A549 (cell line): ENCODE results near the gene DHRS3. TPM values are rescaled to one million over a fixed set of nuclear protein-coding genes. Genes with fewer than 3 reads are reported as not detected.

ENCODE experiments used
- ATAC-seq, 2 experiments: fragments of 200-7000 bp in 1 of 2; fragments of >200 bp in 1 of 2; cut with Nextera tagmentation in 1 of 2; cut with Tn5 transposase in 1 of 2; 3 replicates each; pipeline versions ENCODE4 v1.8.0 to v1.9.1; 2018 to 2020; ENCODE audit warnings: mild to moderate bottlenecking in 1 of 2, moderate library complexity in 1 of 2
- CTCF ChIA-PET: fragments of 300-600 bp; sonication (Branson Sonifier 250); formaldehyde crosslinking; extraction: SDS; loops from one replicate; lab custom pipeline; 2021; ENCODE audit warnings: antibody characterized with exemption, inconsistent platforms; lab: Yijun Ruan, JAX
- POLR2A ChIA-PET: fragments of 350-600 bp; formaldehyde crosslinking; extraction: SDS; loops from one replicate; lab custom pipeline; 2021; ENCODE audit warnings: antibody characterized with exemption, inconsistent platforms; lab: Yijun Ruan, JAX
- DNase-seq, 2 experiments: peaks; one replicate each; pipeline versions ENCODE4 v3.0.0 to v3.0.0-alpha.2; 2011 to 2016; ENCODE audit warnings: low read depth in 1 of 2, low spot score in 1 of 2
- FAIRE-seq: peaks from 2 replicates; lab custom pipeline; 2011; peaks lifted over from hg19 to GRCh38; lab: Jason Lieb, UNC
- H3K27ac ChIP-seq, 2 experiments: fragments of >200 bp; sonication (Bioruptor Twin); formaldehyde crosslinking; 3 replicates each; pipeline ENCODE4 v1.5.1; 2016 to 2017
- H3K4me1 ChIP-seq: fragments of >200 bp; sonication (Bioruptor Twin); formaldehyde crosslinking; 3 replicates; pipeline ENCODE4 v1.6.1; 2016
- H3K4me2 ChIP-seq: fragments of >200 bp; sonication (Bioruptor Twin); formaldehyde crosslinking; 3 replicates; pipeline ENCODE4 v1.6.1; 2016
- H3K4me3 ChIP-seq: fragments of >200 bp; sonication (Bioruptor Twin); formaldehyde crosslinking; 3 replicates; pipeline ENCODE4 v1.5.1; 2016
- H3K9me3 ChIP-seq: fragments of >200 bp; sonication (Bioruptor Twin); formaldehyde crosslinking; 3 replicates; pipeline ENCODE4 v1.6.1; 2016
- CBX8 ChIP-seq: fragments of 200-600 bp; sonication (generic); IDR thresholded peaks from 2 replicates; pipeline ENCODE4 v1.6.1; 2016
- CHD2 ChIP-seq: fragments of 150-350 bp; IDR thresholded peaks from 2 replicates; pipeline ENCODE4 v1.6.1; 2014; ENCODE audit warnings: low read length; ENCODE audit not compliant: partially characterized antibody
- EP300 ChIP-seq, 2 experiments: fragments of >200 bp; sonication (Bioruptor Twin); formaldehyde crosslinking; IDR thresholded peaks; 2 replicates in 1 of 2; 3 replicates in 1 of 2; pipeline ENCODE4 v1.6.1; 2016 to 2017
- ESRRA ChIP-seq: fragments of 150-350 bp; IDR thresholded peaks from 2 replicates; pipeline ENCODE4 v1.6.1; 2014; ENCODE audit warnings: mild to moderate bottlenecking, low read length, borderline replicate concordance
- GATA3 ChIP-seq: IDR thresholded peaks from 2 replicates; pipeline ENCODE4 v1.6.1; 2012; ENCODE audit warnings: borderline replicate concordance
- HDAC2 ChIP-seq: fragments of 200-600 bp; sonication (generic); IDR thresholded peaks from 2 replicates; pipeline ENCODE4 v1.6.1; 2016
- HEYL ChIP-seq: fragments of 250-450 bp; sonication (Bioruptor Pico); IDR thresholded peaks from 2 replicates; pipeline ENCODE4 v1.8.0; 2021; ENCODE audit warnings: mild to moderate bottlenecking, moderate library complexity
- HOXA7 ChIP-seq: fragments of 250-450 bp; sonication (Bioruptor Pico); IDR thresholded peaks from 2 replicates; pipeline ENCODE4 v1.5.0; 2020; ENCODE audit warnings: mild to moderate bottlenecking, moderate library complexity
- HOXB13 ChIP-seq: fragments of 250-450 bp; sonication (Bioruptor Pico); IDR thresholded peaks from 2 replicates; pipeline ENCODE4 v1.5.0; 2020; ENCODE audit warnings: low read depth, mild to moderate bottlenecking, moderate library complexity
- HOXB5 ChIP-seq: fragments of 250-450 bp; sonication (Bioruptor Pico); IDR thresholded peaks from 2 replicates; pipeline ENCODE4 v1.5.0; 2020; ENCODE audit warnings: mild to moderate bottlenecking, moderate library complexity
- JUN ChIP-seq, 2 experiments: fragments of >200 bp; sonication (Bioruptor Twin); formaldehyde crosslinking; IDR thresholded peaks; 2 replicates in 1 of 2; 3 replicates in 1 of 2; pipeline ENCODE4 v1.6.1; 2016 to 2017
- JUNB ChIP-seq: fragments of >200 bp; sonication (Bioruptor Twin); formaldehyde crosslinking; IDR thresholded peaks from 2 replicates; pipeline ENCODE4 v1.6.1; 2016
- KDM1A ChIP-seq: fragments of 200-600 bp; sonication (generic); IDR thresholded peaks from 2 replicates; pipeline ENCODE4 v1.6.1; 2016; ENCODE audit warnings: low read depth, mild to moderate bottlenecking
- MAZ ChIP-seq: fragments of 150-350 bp; IDR thresholded peaks from 2 replicates; pipeline ENCODE4 v1.6.1; 2014; ENCODE audit warnings: antibody characterized with exemption, low read depth, low read length, borderline replicate concordance
- MYC ChIP-seq: IDR thresholded peaks from 2 replicates; pipeline ENCODE4 v1.6.1; 2012; ENCODE audit warnings: mild to moderate bottlenecking, inconsistent platforms, low read length, improper control_type of control experiment, borderline replicate concordance
- NFE2L2 ChIP-seq: fragments of 150-350 bp; conservative IDR thresholded peaks from 2 replicates; pipeline ENCODE4 v1.6.1; 2014; ENCODE audit warnings: low read length
- NR3C1 ChIP-seq: fragments of >200 bp; sonication (Bioruptor Twin); formaldehyde crosslinking; IDR thresholded peaks from 3 replicates; pipeline ENCODE4 v1.6.1; 2017
- PHF8 ChIP-seq: fragments of 200-600 bp; sonication (generic); IDR thresholded peaks from 2 replicates; pipeline ENCODE4 v1.6.1; 2016; ENCODE audit warnings: low read depth, mild to moderate bottlenecking, antibody characterized with exemption, moderate library complexity, borderline replicate concordance
- POLR2AphosphoS2 ChIP-seq: conservative IDR thresholded peaks from 2 replicates; pipeline ENCODE4 v1.6.1; 2012; ENCODE audit warnings: low read length, improper control_type of control experiment, inconsistent platforms
- RAD21 ChIP-seq, 2 experiments: fragments of >200 bp in 1 of 2; sonication (Bioruptor Twin) in 1 of 2; formaldehyde crosslinking in 1 of 2; IDR thresholded peaks in 1 of 2; conservative IDR thresholded peaks in 1 of 2; 2 replicates in 1 of 2; 3 replicates in 1 of 2; pipeline ENCODE4 v1.6.1; 2012 to 2018; ENCODE audit warnings: inconsistent platforms in 1 of 2
- RCOR1 ChIP-seq: fragments of 150-350 bp; IDR thresholded peaks from 2 replicates; pipeline ENCODE4 v1.6.1; 2014; ENCODE audit warnings: antibody characterized with exemption, low read length, low read depth
- SMC3 ChIP-seq: fragments of >200 bp; sonication (Bioruptor Twin); formaldehyde crosslinking; IDR thresholded peaks from 3 replicates; pipeline ENCODE4 v1.6.1; 2018; ENCODE audit warnings: inconsistent platforms
- SREBF2 ChIP-seq: fragments of 450-650 bp; IDR thresholded peaks from 2 replicates; pipeline ENCODE4 v1.6.1; 2014; ENCODE audit warnings: mild to moderate bottlenecking, moderate library complexity
- TFCP2L1 ChIP-seq: fragments of 250-450 bp; sonication (Bioruptor Pico); IDR thresholded peaks from 2 replicates; pipeline ENCODE4 v1.5.0; 2021; ENCODE audit warnings: mild to moderate bottlenecking
- ZC3H11A ChIP-seq: fragments of 450-650 bp; IDR thresholded peaks from 2 replicates; pipeline ENCODE4 v1.6.1; 2014; ENCODE audit warnings: antibody characterized with exemption, mild to moderate bottlenecking
- ZFP36 ChIP-seq: fragments of 450-650 bp; IDR thresholded peaks from 2 replicates; pipeline ENCODE4 v1.6.1; 2014; ENCODE audit warnings: borderline replicate concordance; ENCODE audit not compliant: partially characterized antibody
- ZNF302 ChIP-seq: fragments of 250-450 bp; sonication (Bioruptor Pico); IDR thresholded peaks from 2 replicates; pipeline ENCODE4 v1.9.0; 2021; ENCODE audit warnings: inconsistent platforms, mild to moderate bottlenecking, moderate library complexity
- WGBS: methylation state at CpG from one replicate; pipeline ENCODE4 v1.1.6; 2017; ENCODE audit errors: missing lambda C conversion rate; 5-methylcytosine and 5-hydroxymethylcytosine counted together
- polyA plus RNA-seq, 4 experiments: library from polyadenylated mRNA; depleted of rRNA in 3 of 4; stranded (reverse); fragments of >200 nt; fragmentation: RNase III in 1 of 4; extraction: RNeasy Plus Mini Kit Qiagen cat#74134 plus additional on column Dnase treatment in 1 of 4; gene quantifications; 2 replicates in 3 of 4; 3 replicates in 1 of 4; pipeline ENCODE4 v1.2.3, GENCODE V29; 2011 to 2017
- TF ChIP-seq, protein P1 (sequence below): IDR thresholded peaks from 2 replicates; pipeline ENCODE4 v1.6.1; 2012

The DHRS3 gene
- polyA plus RNA-seq, 2 of the 4 experiments (the other 2 are of a cell fraction), result 62.7 to 79.7 TPM

DNA sequence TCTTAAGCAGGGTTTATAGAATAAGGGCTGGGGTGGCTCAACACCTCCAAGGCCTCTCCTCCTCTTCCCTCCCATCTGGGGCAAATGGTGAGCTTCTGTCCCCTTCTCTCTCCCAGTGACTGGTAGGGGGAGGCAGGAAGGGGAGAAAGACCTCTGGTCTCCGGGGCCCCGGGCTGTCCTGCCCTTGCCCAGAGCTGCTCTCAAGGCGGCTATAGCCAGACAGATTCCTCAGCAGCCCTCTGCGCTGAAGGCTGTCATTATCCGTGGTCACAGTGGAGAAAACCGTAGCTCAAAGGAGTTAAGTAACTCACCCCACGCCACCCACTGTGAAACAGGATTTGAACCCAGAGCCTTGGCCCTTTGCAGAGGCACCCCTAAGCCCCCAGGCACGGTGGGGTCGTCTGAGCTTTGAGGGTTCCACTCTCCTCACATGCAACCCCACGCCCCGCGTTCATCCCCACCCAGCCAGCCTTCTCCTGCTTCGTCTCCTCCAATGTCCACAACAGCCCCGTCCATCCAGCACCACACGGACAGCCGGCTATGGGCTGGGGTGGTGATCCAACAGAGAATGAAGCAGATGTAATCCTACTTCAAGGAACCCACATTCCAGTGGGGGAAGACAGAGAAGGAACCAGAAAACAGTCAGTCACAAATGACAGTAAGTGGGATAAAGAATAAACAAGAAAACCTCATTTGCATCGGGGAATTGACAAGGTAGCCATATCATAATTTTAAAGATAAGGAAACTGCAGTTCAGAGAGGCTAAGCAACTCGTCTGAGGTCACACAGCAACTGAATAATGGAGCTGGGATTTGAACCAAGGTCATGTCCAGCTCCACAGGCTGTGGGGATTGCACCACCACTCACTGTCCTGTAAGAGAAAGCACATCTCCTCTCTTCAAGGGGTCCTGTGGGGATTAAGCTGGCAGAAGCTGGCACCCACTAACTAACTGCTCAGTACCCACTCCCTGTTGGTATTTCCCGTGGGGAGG is 31.8 kb downstream of the DHRS3 start:
- FAIRE-seq, result no peak
- peak overlapping the region; percentile 90 to 100 for H3K27ac ChIP-seq
- ATAC-seq, result peak in 1 of 2 experiments; percentile 4; a peak in 3 of 6 replicates
- DNase-seq, result no peak
- ChIA-PET CTCF (interaction anchor here (0.9 to 1.7 kb wide), 4 partner anchors 11 to 272 kb away, joined by 3 to 8 read pairs (median 4); partner anchors contain the start of gene DHRS3), POLR2A (interaction anchor here (1.6 to 2.9 kb wide), 2 partner anchors 10 to 32 kb away, joined by 6 to 12 read pairs; partner anchors contain the start of gene DHRS3)
- TF ChIP-seq ZFP36 (peak; percentile 77), KDM1A (peak; percentile 75; the same call in 1 of the 2 replicates), GATA3 (no peak)
- H3K9me3 ChIP-seq, result no peaks in the 10 kb centered on the region
- 87% methylated on average over 16 of the region's 19 CpGs for WGBS
- peaks cover 50% of the 10 kb centered on the region for H3K4me1 ChIP-seq
- H3K4me3 ChIP-seq, result no peak overlapping the region
- peak overlapping the region; percentile 18; the same call in 2 of the 3 replicates for H3K4me2 ChIP-seq

DNA sequence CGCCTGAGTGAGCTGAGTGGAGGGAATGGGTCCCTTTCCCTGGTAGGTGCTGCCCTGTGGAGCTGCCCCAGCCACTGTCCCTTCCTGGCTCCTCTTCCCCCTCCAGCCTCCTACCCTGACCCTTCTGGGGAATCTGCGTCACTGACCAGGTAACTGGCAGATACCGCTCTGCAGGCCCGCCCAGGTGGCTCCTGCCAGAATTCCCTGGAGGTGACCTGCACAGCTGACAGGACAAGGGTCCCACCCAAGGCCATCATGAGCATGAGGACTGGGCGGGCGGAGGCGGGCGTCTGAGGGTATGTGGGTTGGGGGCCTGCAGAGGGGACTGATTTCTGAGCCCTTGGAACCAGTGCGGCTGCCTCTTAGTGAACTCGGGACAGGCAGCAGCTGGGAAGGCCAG is 32.5 kb downstream of the DHRS3 start:
- H3K9me3 ChIP-seq, result no peaks in the 10 kb centered on the region
- TF ChIP-seq RCOR1 (no peak), HOXB5 (no peak), JUN (IDR thresholded peaks at IDR 0.05) (no peak), ZNF302 (no peak), ZFP36 (no peak), PHF8 (no peak), HOXA7 (CRISPR knock-in tag) (no peak), NFE2L2 (no peak), MYC (no peak), RAD21 (conservative IDR thresholded peaks at IDR 0.05 in 1 of 2, IDR thresholded peaks at IDR 0.05 in 1 of 2) (no peak), ESRRA (no peak)
- TF ChIP-seq, all 56 proteins: peak for 0
- no peak for FAIRE-seq
- 94% methylated on average over 5 of the region's 10 CpGs for WGBS
- H3K4me3 ChIP-seq, result no peak overlapping the region
- no peak for DNase-seq
- no peak overlapping the region for H3K4me2 ChIP-seq
- CTCF ChIA-PET, result interaction anchor here (0.9 to 1.7 kb wide), 2 partner anchors 11 to 34 kb away, joined by 3 to 8 read pairs; no protein-coding TSS in a partner anchor
- POLR2A ChIA-PET, result no interaction called here
- peaks cover 51% of the 10 kb centered on the region for H3K4me1 ChIP-seq
- ATAC-seq, result peak in 1 of 2 experiments; percentile 5; a peak in 3 of 6 replicates
- H3K27ac ChIP-seq, result peak overlapping the region; percentile 90 to 100

DNA sequence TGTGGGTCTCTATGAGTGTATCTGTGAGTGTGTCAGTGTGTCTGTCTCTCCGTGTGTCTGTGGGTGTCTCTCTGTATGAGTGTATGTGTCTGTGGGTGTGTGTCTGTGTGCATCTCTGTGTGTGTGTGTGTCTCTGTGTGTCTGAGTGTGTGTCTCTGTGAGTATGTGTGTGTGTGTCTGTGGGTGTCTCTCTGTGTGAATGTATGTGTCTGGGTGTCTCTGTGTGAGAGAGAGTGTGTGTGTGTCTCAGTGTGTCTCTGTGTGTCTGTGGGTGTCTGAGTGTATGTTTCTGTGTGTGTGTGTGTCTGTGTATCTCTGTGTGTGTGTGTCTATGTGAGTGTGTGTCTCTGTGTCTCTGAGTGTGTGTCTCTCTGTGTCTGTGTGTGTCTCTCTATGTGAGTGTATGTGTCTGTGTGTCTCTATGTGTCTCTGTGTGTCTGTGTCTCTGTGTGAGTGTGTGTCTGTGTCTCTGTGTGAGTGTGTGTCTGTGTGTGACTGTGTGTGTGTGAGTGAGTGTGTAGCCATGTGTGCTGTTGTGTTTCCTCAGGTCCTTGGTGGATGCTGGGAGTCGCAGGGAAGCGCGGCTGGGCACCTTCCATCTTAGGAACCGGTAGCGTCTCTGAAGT is 33.0 kb downstream of the DHRS3 start:
- Histone ChIP-seq H3K4me1 (peaks cover 56% of the 10 kb centered on the region), H3K4me3 (no peak overlapping the region), H3K9me3 (no peaks in the 10 kb centered on the region), H3K27ac (peak overlapping the region; percentile 90 to 100; a peak in 5 of 6 replicates), H3K4me2 (no peak overlapping the region)
- DNase-seq, result no peak
- no peak for ATAC-seq
- TF ChIP-seq MYC, result no peak
- TF ChIP-seq ZC3H11A, result no peak
- TF ChIP-seq CHD2, result no peak
- TF ChIP-seq EP300 (IDR thresholded peaks at IDR 0.05), result no peak
- WGBS, result 95% methylated on average over 4 of the region's 6 CpGs
- CTCF ChIA-PET, result no interaction called here
- no peak for FAIRE-seq
- POLR2A ChIA-PET, result no interaction called here

DNA sequence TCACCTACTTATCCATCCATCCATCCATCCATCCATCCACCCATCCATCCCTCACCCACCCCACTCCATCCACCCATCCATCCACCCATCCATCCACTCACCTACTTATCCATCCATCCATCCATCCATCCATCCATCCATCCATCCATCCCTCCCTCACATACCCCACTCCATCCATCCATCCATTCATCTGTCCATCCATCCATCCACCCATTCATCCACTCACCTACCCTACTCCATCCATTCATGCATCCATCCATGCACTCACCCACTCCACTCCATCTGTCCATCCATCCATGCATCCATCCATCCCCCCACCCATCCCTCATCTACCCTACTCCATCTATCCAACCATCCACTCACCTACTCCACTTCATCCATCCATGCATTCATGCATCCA is 34.5 kb downstream of the DHRS3 start:
- TF ChIP-seq HEYL (CRISPR knock-in tag) (no peak), RCOR1 (no peak), HOXB13 (CRISPR knock-in tag) (no peak), ESRRA (no peak), EP300 (IDR thresholded peaks at IDR 0.05) (no peak), HDAC2 (no peak), POLR2AphosphoS2 (no peak), PHF8 (no peak), NR3C1 (no peak), MAZ (no peak), SMC3 (no peak), RAD21 (conservative IDR thresholded peaks at IDR 0.05 in 1 of 2, IDR thresholded peaks at IDR 0.05 in 1 of 2) (no peak), SREBF2 (no peak), CBX8 (no peak), JUNB (no peak), TFCP2L1 (no peak)
- TF ChIP-seq, protein P1, sequence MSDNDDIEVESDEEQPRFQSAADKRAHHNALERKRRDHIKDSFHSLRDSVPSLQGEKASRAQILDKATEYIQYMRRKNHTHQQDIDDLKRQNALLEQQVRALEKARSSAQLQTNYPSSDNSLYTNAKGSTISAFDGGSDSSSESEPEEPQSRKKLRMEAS, result no peak
- CTCF ChIA-PET, result no interaction called here
- H3K27ac ChIP-seq, result no peak overlapping the region
- peaks cover 48% of the 10 kb centered on the region for H3K4me1 ChIP-seq
- FAIRE-seq (no peak), ATAC-seq (no peak), DNase-seq (no peak)
- H3K4me3 ChIP-seq, result no peak overlapping the region
- POLR2A ChIA-PET, result no interaction called here
- H3K9me3 ChIP-seq, result no peaks in the 10 kb centered on the region
- H3K4me2 ChIP-seq, result no peak overlapping the region
